HG02588 (cell line): Measurements from ENCODE around the gene KLHDC10.
"Not testable (repeated sequence)": the region's sequence is repeated elsewhere in the genome, so short reads cannot be mapped to it uniquely, and the experiment has no call there.

Source experiments
- ATAC-seq: cut with Tn5 transposase; IDR thresholded peaks from one replicate; pipeline ENCODE4 v1.9.1; 2021; ENCODE audit warnings: mild to moderate bottlenecking, moderate library complexity; ENCODE audit not compliant: unreplicated experiment

The KLHDC10 gene

DNA sequence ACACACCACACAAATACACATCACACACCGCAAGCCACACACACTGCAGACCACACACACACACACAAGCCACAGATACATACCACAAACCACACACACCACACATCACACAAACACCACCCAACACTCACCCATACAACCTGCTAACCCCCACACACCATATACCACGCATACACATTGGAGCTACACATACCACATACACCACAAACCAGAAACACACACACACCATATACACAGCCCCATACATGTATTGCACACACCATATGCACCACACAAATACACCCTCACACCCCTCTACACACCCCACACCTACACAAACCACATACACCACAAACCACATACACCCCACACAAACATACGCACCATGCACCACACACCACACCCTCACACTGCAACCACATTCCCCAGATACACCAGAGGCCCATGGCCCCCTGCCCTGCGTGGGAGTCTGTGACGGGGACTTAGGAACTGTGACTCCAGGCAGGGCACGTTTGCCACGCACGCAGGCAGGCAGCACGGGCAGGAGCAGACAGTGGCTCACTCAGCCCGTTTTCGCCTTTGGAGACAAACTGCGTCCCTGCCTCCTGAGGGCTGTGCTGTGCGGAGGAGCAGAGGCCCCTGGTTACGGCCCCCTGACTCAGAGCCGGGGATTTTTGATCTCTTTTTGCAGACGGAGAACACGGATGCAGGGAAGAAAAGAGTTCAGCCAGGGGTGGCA is 82.3 kb downstream of the KLHDC10 start:
- ATAC-seq = no peak

DNA sequence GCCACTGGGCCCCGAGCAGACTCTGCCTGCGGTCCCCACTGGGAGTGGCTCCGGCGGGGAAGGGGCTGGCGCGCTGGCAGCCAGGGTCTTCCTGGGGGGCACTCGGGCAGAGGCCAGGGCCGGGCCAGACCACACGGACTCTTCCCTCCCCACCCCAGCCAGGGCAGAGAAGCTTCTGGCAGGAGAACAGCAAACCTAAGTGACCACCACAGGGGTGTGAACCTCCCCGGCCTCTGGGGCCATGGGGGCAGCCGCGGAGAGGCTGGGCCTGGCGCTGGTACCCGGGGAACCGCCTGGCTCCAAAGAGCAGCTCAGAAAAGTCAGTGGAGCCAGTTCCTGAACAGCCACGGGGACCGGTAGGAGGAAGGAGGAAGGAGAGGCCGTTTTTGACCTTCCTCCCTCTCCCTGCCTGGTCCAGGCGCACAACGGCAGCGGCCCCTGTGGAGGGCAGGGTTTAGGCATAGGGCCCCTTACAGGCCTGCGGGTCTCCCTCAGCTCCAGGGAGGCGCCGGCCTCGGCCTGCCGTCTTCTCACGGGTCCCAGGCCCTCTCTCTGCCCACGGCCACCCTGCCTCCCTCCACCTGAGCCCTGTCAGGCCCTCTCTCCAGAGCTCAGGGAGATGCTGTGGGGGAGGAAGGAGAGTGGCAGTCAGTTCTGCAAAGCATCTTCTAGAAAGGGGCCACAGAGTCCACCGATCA is 83.0 kb downstream of the KLHDC10 start:
- ATAC-seq = no peak

DNA sequence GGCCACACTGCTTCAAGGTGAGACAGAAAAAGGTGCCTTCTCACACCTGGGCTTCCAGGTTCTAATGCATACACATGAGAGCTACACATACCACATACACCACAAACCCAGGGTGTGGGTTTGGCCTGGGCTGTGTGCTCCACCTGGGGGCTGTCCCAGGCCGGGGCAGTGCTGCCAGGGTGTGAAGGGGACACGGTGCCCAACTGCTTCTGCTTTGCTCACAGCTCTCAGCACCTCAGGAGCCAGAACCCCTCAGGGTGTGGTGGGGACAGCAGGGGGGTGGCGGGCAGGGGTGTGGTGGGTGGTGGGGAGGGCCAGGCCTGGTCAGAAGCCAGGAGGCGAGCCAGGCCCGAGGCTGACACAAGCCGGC is 83.8 kb downstream of the KLHDC10 start:
- ATAC-seq = no peak

DNA sequence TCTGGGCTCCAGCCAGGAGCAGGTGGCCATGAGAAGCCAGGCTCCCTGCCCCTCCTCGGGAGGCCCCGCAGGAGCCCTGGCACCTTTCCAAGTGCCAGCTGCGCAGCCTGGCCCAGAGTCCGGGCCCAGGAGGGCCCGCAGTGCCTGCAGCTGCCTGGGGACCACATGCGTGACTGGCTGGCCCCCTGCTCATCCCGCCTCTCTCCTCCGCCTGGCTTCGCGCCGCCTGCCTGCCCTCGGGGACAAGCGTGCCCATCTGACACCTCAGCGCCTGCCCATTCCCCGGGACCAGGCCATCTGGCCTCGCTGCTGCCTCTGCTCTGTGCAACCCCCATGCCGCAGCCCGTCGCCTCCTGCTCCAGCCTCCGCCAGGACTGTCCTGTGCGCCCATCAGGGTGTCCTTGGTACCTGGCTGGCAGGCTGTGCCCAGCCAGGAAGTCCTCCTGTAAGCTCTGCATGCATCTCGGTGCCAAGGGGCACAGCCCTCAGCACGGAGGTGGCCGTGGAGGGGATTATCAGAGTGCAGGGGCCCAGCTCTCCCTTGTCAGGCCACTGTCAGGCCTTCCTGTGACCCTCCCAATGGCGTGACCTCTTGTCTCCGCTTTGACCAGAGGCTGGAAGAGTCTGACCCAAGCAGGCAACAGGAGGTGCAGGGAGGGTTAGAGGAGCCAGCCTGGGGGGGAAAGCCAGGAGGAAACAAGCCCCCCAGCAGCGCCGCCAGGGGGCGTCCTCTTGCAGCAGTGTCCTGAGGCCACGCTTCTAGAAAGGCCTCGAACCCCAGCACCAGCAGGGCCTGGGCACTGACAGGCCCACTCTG is 84.4 kb downstream of the KLHDC10 start:
- no peak for ATAC-seq

DNA sequence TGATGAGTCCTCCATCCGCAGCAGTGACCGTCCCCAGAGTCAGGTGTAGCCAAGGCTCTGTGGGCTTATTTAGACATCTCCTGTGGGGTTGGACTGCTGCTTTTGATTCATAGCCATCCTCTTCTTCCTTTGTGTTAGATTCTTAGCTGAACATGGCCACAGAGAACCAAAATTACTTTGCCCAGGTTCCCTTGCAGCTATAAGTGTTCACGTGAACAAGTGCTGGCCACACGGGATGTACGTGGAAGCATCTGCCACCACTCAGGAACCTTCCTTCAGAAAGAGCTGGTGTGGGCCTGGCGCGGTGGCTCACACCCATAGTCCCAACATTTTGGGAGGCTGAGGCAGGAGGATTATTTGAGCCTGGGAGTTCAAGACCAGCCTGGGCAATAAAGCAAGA is 85.8 kb downstream of the KLHDC10 start:
- ATAC-seq = no peak

DNA sequence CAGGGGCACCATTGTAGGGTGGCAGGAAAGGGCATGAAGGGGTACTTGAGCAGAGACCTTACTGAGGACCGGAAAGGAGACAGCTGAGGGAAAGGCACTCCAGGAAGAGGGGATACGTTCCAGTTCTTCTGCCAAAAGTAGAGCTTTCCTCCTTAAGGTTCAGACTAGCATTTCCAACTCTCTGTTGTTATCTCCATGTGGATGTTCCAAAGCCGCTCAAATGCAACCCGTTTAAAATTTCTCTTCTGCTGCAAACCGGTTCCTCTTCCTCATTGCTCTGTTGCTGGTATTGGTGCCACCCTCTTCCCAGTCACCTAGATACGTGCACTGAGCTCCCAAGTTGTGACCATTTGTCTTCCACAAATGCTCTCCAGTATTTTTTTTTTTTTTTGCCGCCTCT is 87.4 kb downstream of the KLHDC10 start:
- ATAC-seq = no peak

DNA sequence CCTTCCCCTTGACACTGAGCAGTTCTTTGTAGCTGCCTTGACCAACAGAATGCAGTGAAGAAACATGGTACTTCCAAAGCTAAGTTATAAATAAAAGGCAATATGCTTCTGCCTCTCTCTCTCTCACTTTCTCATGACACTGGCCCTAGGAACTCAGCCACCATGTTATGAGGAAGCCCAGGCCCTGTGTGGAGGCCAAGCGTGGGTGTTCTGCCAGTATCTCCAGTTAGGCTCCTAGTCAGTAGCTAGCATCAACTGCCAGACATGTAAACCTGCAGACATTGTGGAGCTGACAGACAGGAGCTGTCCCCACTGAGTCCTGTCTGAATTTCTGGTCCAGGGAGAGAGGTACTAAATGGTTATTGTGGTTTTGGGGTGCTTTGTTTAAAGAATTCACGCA is 89.7 kb downstream of the KLHDC10 start:
- no peak for ATAC-seq

DNA sequence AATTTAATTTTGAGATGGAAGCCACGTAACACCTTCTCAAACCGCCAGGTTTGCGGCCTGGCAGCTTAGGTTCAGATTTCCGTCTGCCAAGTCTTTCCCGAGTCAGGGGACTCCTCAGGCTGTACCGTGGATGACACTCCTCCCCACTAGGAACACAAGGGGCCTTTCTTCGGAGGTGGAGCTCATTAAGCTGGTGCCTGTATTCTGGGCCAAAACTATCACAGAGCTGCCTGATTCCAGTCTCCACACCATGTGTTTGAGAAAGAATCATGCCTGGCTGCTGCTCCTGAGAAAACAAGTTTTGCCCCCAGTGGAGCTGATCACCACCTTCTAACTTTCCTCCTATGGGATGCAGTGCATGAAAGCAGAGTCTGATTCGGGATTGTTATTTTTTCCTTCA is 90.1 kb downstream of the KLHDC10 start:
- no peak for ATAC-seq

DNA sequence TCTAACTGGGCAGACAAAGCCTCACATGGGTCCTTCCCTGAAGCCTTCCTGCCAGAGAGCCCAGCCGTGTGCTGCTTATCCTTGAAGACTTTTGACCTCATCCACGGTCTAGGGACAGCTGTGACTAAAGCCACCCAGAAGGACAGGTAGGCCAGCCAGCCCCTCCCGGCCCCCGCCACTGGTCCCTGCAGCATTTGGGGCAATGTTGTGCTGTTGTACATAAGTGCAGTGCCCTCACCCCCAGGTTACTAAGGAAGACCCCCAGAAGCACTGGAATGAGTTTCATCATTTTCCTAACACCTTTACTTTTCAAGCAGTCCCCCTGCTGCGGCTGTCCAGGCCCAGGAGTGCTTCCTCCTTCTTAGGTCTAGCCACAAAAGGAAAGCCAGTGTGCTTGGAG is 91.9 kb downstream of the KLHDC10 start:
- no peak for ATAC-seq

DNA sequence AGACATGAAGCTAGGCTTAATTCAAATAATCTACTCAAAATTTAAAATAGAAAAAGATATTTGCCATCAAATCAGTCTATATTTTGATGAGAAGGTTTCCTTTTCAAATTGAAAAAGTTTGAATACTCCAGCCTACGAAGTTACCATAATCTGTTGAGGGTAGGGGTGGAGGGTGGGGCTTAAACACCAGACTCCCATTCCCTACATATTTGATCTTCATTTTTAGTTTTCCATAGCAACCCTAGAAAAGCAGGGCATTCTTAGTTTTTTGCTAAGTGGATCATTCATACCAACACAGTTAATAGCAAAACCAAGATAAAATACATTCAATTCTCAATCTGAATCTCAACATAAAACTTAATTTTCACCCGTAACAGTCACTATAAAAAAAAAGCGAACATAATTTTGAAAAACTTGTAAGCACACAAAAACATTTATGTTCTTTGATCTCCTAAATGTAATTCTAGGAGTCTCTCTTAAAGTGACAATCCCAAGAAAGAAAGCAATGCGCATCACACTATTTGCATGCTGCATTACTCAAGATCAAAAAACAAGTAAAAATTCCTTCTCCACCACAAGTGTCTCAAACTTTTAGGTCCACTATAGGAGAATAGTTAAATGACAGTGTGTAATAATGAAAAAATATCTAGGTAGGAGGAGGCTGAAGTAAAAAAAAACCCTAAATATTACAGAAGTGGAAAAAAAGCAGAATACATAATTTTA is 104.1 kb downstream of the KLHDC10 start:
- no peak for ATAC-seq

DNA sequence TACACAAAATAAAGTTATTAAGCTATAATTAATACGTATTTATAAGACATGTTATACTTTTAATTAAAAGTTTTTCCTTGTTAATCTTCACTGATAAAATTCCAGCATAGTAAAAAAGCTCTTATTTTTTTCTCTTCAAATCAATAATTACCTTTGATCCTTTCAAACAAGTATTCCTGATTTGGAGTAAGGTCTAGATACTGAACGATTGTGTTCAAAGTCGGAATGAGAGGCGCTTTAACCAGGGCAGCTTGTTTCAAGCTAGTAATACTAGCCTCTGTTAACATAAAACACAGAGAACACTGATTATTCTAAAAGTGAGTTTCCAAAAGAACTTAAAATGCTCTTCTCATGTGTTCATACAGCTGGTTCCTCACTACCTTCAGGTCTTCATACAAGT is 107.9 kb downstream of the KLHDC10 start:
- ATAC-seq = no peak

DNA sequence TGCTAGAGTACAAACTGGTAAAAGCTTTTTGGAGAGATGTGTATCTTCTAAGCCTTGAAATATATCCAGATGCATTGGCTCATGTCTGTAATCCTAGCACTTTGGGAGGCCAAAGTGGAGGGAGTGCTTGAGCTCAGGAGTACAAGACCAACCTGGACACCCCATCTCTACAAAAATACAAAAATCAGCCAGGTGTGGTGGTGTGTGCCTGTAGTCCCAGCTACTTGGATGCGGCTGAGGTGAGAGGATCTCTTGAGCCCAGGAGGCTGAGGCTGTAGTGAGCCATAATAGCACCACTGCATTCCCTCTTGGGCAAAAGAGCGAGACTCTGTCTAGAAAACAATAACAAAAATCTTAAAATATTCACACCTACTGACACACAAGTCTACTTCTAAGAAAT is 109.3 kb downstream of the KLHDC10 start:
- ATAC-seq = no peak

DNA sequence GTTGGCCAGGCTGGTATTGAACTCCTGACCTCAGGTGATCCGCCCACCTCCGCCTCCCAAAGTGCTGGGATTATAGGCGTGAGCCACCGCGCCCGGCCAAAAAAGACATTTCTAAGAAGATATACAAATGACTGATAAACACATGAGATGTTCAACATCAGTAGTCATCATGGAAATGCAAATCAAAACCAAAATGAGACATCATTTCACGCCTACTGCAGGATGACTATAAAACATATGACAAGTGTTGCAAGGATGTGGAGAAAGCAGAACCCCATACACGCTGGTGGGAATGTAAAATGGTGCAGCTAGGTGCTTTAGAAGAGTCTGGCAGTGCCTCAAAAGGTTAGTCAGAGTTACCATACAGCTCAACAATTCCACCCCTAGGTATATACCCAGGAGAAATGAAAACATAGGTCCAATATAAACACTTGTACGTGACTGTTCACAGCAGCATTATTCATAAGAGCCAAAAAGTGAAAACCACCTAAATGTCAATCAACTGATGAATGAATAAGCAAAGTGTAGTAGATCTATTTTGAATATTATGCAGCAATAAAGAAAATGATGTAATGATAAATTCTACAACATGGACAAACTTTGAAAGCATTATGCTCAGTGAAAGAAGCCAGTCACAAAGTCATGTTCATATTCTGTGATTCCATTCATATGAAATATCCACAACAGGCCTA is 110.4 kb downstream of the KLHDC10 start:
- ATAC-seq = no peak

DNA sequence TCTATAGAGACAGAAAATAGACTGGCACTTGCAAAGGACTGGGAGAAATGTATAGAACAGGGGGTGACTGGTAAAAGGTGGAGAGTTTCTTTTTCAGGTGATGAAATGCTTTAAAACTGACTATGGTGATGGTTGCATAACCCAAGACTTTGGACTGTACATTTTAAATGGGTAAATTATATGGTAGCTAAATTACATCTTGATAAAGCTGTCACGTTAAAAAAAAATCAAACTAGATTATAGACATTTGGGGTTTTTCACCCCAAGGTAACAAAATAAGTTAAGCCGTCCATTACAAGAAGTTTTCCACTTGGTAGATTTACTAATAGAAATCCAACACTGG is 110.9 kb downstream of the KLHDC10 start:
- ATAC-seq = no peak

DNA sequence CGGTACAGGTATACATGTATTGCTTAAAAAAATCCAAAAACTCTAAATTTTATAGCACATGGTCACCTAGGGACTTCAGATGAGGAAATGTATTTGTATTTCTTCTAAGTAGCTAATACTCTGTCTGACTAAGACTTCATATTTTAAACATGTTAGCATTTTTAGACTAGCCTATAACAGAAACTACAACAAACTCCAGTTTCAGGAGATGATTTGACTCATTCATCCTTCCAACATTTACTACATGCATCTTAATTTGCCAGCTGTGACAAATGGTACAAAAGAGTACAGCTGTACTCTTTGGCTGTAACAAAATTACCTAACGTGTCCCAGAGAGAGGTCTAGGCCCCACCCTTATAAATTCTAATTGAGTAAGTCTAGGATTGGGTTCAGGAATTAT is 112.7 kb downstream of the KLHDC10 start:
- peak; percentile 78 for ATAC-seq

DNA sequence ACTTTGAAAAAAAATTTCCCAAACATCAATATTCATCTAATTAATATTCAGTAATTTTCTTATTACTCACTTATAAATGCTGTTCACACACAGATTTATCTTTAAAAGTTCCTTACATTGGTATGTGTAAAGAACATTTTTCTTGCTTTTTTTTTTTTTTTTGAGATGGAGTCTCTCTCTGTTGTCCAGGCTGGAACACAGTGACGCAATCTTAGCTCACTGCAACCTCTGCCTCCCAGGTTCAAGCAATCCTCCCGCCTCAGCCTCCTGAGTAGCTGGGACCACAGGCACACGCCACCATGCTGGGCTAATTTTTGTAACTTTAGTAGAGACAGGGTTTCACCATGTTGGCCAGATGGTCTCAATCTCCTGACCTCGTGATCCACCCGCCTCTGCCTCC is 114.0 kb downstream of the KLHDC10 start:
- ATAC-seq = not testable (repeated sequence)
